SK-N-SH (cell line): ENCODE results near the gene INO80.

ENCODE experiments used
- MXI1 ChIP-seq: IDR thresholded peaks from 2 replicates; pipeline ENCODE4 v1.6.1; 2012; ENCODE audit warnings: mild to moderate bottlenecking, low read depth, low read length, improper control_type of control experiment
- NFIC ChIP-seq: IDR thresholded peaks from 2 replicates; pipeline ENCODE4 v1.4.0; 2012; ENCODE audit warnings: borderline replicate concordance
- POLR2AphosphoS5 ChIP-seq: IDR thresholded peaks from 2 replicates; pipeline ENCODE4 v1.6.1; 2012; ENCODE audit warnings: low read depth, low read length
- TCF12 ChIP-seq: IDR thresholded peaks from 2 replicates; pipeline ENCODE4 v1.4.0; 2012
- TEAD4 ChIP-seq: IDR thresholded peaks from 2 replicates; pipeline ENCODE4 v1.4.0; 2012; ENCODE audit warnings: mild to moderate bottlenecking, borderline replicate concordance; ENCODE audit not compliant: insufficient read depth
- TF ChIP-seq, protein P1 (sequence below): fragments of 200-600 bp; sonication (generic); IDR thresholded peaks from 2 replicates; pipeline ENCODE4 v1.6.1; 2017; ENCODE audit warnings: antibody characterized with exemption, mild to moderate bottlenecking, moderate library complexity

DNA sequence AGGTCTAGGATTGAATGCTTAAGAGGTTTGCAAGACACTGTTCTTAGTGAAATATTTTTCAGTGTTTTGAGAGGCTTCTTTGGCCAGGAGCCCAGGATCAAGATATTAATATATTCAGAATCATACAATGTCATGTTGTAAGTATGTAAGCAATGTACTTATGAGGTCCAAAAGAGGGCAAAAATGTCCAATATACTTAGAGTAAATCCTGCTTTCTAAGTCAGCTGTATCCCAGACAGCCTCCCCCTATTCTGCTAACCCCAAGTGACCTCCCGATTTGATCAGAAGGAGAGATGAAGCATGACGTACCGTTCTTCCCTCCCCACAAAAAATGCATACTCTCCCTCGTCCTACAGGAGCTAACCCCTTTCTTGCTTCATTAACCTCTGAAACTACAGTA, 91.9 kb downstream of the INO80 start:
- TF ChIP-seq, protein P1, sequence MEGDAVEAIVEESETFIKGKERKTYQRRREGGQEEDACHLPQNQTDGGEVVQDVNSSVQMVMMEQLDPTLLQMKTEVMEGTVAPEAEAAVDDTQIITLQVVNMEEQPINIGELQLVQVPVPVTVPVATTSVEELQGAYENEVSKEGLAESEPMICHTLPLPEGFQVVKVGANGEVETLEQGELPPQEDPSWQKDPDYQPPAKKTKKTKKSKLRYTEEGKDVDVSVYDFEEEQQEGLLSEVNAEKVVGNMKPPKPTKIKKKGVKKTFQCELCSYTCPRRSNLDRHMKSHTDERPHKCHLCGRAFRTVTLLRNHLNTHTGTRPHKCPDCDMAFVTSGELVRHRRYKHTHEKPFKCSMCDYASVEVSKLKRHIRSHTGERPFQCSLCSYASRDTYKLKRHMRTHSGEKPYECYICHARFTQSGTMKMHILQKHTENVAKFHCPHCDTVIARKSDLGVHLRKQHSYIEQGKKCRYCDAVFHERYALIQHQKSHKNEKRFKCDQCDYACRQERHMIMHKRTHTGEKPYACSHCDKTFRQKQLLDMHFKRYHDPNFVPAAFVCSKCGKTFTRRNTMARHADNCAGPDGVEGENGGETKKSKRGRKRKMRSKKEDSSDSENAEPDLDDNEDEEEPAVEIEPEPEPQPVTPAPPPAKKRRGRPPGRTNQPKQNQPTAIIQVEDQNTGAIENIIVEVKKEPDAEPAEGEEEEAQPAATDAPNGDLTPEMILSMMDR: no peak
- TF ChIP-seq POLR2AphosphoS5: no peak
- TF ChIP-seq NFIC: peak; percentile 78; the same call in 1 of the 2 replicates
- no peak for TF ChIP-seq TEAD4
- TF ChIP-seq MXI1: no peak
- peak; percentile 65 for TF ChIP-seq TCF12
